K562 (cell line): ENCODE measurements around the gene ZNF43. TPM values are rescaled to one million over a fixed set of nuclear protein-coding genes. Genes with fewer than 3 reads are reported as not detected.

Experiments used
- BDP1 ChIP-seq: IDR thresholded peaks from 3 replicates; pipeline ENCODE4 v1.6.1; 2011; ENCODE audit not compliant: insufficient read length, insufficient read depth
- FIP1L1 ChIP-seq: fragments of 200-400 bp; formaldehyde crosslinking; IDR thresholded peaks from 2 replicates; pipeline ENCODE4 v1.6.1; 2018; ENCODE audit warnings: mild to moderate bottlenecking, low read depth, low read length; ENCODE audit not compliant: poor library complexity, severe bottlenecking
- NONO ChIP-seq, 2 experiments: fragments of 200-400 bp in 1 of 2; fragments of 450-650 bp in 1 of 2; formaldehyde crosslinking in 1 of 2; IDR thresholded peaks; 2 replicates each; pipeline ENCODE4 v1.6.1; 2017; ENCODE audit warnings: low read depth in 2 of 2, mild to moderate bottlenecking in 2 of 2, moderate library complexity in 2 of 2, low read length in 1 of 2
- NR2F6 ChIP-seq: fragments of 450-650 bp; formaldehyde crosslinking; IDR thresholded peaks from 2 replicates; pipeline ENCODE4 v1.4.0; 2020; ENCODE audit warnings: mild to moderate bottlenecking
- NUFIP1 ChIP-seq: fragments of 450-650 bp; IDR thresholded peaks from 2 replicates; pipeline ENCODE4 v1.6.1; 2018; ENCODE audit not compliant: partially characterized antibody
- THRB ChIP-seq: fragments of 450-650 bp; formaldehyde crosslinking; conservative IDR thresholded peaks from 2 replicates; pipeline ENCODE4 v1.4.0; 2022; ENCODE audit warnings: mild to moderate bottlenecking, missing genetic modification characterization
- ZHX1 ChIP-seq: fragments of 150-350 bp; conservative IDR thresholded peaks from 2 replicates; pipeline ENCODE4 v1.6.1; 2014; ENCODE audit warnings: low read length
- ZMIZ1 ChIP-seq, 2 experiments: fragments of 150-350 bp in 1 of 2; IDR thresholded peaks; 2 replicates each; pipeline ENCODE4 v1.6.1; 2012 to 2016; ENCODE audit warnings: low read depth in 2 of 2, low read length in 2 of 2, mild to moderate bottlenecking in 1 of 2, moderate library complexity in 1 of 2
- ZNF133 ChIP-seq: fragments of 250-450 bp; sonication (Bioruptor Pico); IDR thresholded peaks from 2 replicates; pipeline ENCODE4 v1.4.0; 2020; ENCODE audit warnings: mild to moderate bottlenecking
- ZNF318 ChIP-seq, 2 experiments: fragments of 450-650 bp; IDR thresholded peaks; 2 replicates each; pipeline ENCODE4 v1.6.1; 2016; ENCODE audit warnings: mild to moderate bottlenecking in 2 of 2, borderline replicate concordance in 1 of 2, low read depth in 1 of 2, moderate library complexity in 1 of 2
- polyA plus RNA-seq, 8 experiments: library from polyadenylated mRNA; depleted of rRNA in 4 of 8; stranded (reverse) in 5 of 8; unstranded in 3 of 8; fragments of >200 nt; fragmentation: Nextera tagmentation in 2 of 8; fragmentation: Illumina TruSeq in 1 of 8; extraction: Ambion mirVana in 2 of 8; extraction: Trizol in 1 of 8; gene quantifications; 2 replicates each; pipeline versions ENCODE4 v1.2.1 to v1.2.3, GENCODE V29; 2011 to 2014; ENCODE audit warnings: inconsistent platforms in 1 of 8, missing spikeins in 1 of 8
- total RNA-seq, 7 experiments: library from RNA; depleted of rRNA in 6 of 7; stranded (reverse); fragments of >200 nt in 6 of 7; fragmentation: Illumina TruSeq in 2 of 7; extraction: Trizol in 2 of 7; gene quantifications; 2 replicates each; pipeline versions ENCODE4 v1.2.1 to v1.2.3, GENCODE V29; 2011 to 2021; ENCODE audit warnings: low replicate concordance in 1 of 7

The ZNF43 gene
- total and polyA plus RNA-seq, 9 of the 15 experiments (the other 6 are each of a cell fraction or from before 2014, with no cell fraction given), result 3.6 to 18.6 (median 9.2) TPM

GRCh38 chr19:21767065-21767800 is 68.7 kb downstream of the ZNF43 start, which contains the start of gene ZNF100 (continued):
- TF ChIP-seq ZNF318 (IDR thresholded peaks at IDR 0.05; ENCODE audit: borderline replicate concordance in 1 of 2, low read depth in 1 of 2), result no peak
- no peak for TF ChIP-seq ZNF133
- TF ChIP-seq NR2F6 (CRISPR knock-in tag), result no peak
- TF ChIP-seq ZMIZ1 (IDR thresholded peaks at IDR 0.05; ENCODE audit: low read depth in 2 of 2, low read length in 2 of 2), result no peak
- no peak for TF ChIP-seq NUFIP1
- TF ChIP-seq BDP1, result no peak
- TF ChIP-seq FIP1L1, result no peak
- no peak for TF ChIP-seq NONO (IDR thresholded peaks at IDR 0.05; ENCODE audit: low read depth in 2 of 2, low read length in 1 of 2)
- TF ChIP-seq ZHX1, result no peak
- TF ChIP-seq THRB (CRISPR knock-in tag), result no peak
